Astrocyte (in vitro differentiated cells and primary cell): Measurements from ENCODE around the gene TAMALIN. TPM values are rescaled to one million over a fixed set of nuclear protein-coding genes. Genes with fewer than 3 reads are reported as not detected.

Experiments
- DNase-seq: peaks from one replicate; pipeline ENCODE4 v3.0.0-alpha.2; 2010; ENCODE audit warnings: low read depth
- FAIRE-seq: peaks from 2 replicates; lab custom pipeline; 2011; peaks lifted over from hg19 to GRCh38; lab: Jason Lieb, UNC
- H2AFZ ChIP-seq: 2 replicates; pipeline ENCODE4 v1.6.0; 2012; ENCODE audit warnings: low read depth, low read length, inconsistent platforms
- H3K27ac ChIP-seq: 2 replicates; pipeline ENCODE4 v1.5.1; 2011; ENCODE audit warnings: low read depth, low read length, inconsistent platforms
- H3K27me3 ChIP-seq: 2 replicates; pipeline ENCODE4 v1.6.0; 2011; ENCODE audit warnings: low read length, inconsistent platforms; ENCODE audit not compliant: insufficient read depth
- H3K36me3 ChIP-seq: 2 replicates; pipeline ENCODE4 v1.5.1; 2011; ENCODE audit warnings: low read length, inconsistent platforms; ENCODE audit not compliant: insufficient read depth
- H3K4me1 ChIP-seq: 2 replicates; pipeline ENCODE4 v1.5.1; 2011; ENCODE audit warnings: low read length, inconsistent platforms; ENCODE audit not compliant: insufficient read depth
- H3K4me2 ChIP-seq: 2 replicates; pipeline ENCODE4 v1.6.0; 2012; ENCODE audit warnings: low read length, inconsistent platforms
- H3K4me3 ChIP-seq: 2 replicates; pipeline ENCODE4 v1.5.1; 2011; ENCODE audit warnings: low read depth, mild to moderate bottlenecking, low read length, inconsistent platforms; ENCODE audit not compliant: insufficient read depth
- H3K79me2 ChIP-seq: 2 replicates; pipeline ENCODE4 v1.6.0; 2012; ENCODE audit warnings: mild to moderate bottlenecking, low read length, inconsistent platforms; ENCODE audit not compliant: insufficient read depth
- H3K9ac ChIP-seq: 2 replicates; pipeline ENCODE4 v1.6.0; 2012; ENCODE audit warnings: mild to moderate bottlenecking, low read length, inconsistent platforms
- H3K9me3 ChIP-seq: 2 replicates; pipeline ENCODE4 v1.5.1; 2012; ENCODE audit warnings: low read depth, mild to moderate bottlenecking, low read length, inconsistent platforms; ENCODE audit not compliant: insufficient read depth
- H4K20me1 ChIP-seq: 2 replicates; pipeline ENCODE4 v1.6.0; 2012; ENCODE audit warnings: low read length, inconsistent platforms; ENCODE audit not compliant: insufficient read depth
- H3K27ac Mint-ChIP-seq: one replicate; pipeline ENCODE4 v1.8.0; 2021; ENCODE audit warnings: mild to moderate bottlenecking, mixed read lengths; ENCODE audit not compliant: unreplicated experiment
- H3K27me3 Mint-ChIP-seq: one replicate; pipeline ENCODE4 v1.8.0; 2021; ENCODE audit warnings: low read depth, mixed read lengths; ENCODE audit not compliant: unreplicated experiment
- H3K36me3 Mint-ChIP-seq: one replicate; pipeline ENCODE4 v1.8.0; 2021; ENCODE audit warnings: low read depth, mixed read lengths; ENCODE audit not compliant: unreplicated experiment
- H3K4me1 Mint-ChIP-seq: one replicate; pipeline ENCODE4 v1.8.0; 2021; ENCODE audit warnings: low read depth, mixed read lengths; ENCODE audit not compliant: unreplicated experiment
- H3K4me3 Mint-ChIP-seq: one replicate; pipeline ENCODE4 v1.8.0; 2021; ENCODE audit warnings: mild to moderate bottlenecking, moderate library complexity, mixed read lengths; ENCODE audit not compliant: unreplicated experiment
- H3K9me3 Mint-ChIP-seq: one replicate; pipeline ENCODE4 v1.8.0; 2021; ENCODE audit warnings: mild to moderate bottlenecking, mixed read lengths; ENCODE audit not compliant: unreplicated experiment
- EZH2 ChIP-seq: IDR thresholded peaks from 2 replicates; pipeline ENCODE4 v1.6.1; 2012; ENCODE audit warnings: mild to moderate bottlenecking, low read length, inconsistent platforms; ENCODE audit not compliant: insufficient read depth
- total RNA-seq: library from RNA; stranded (reverse); gene quantifications from 2 replicates; pipeline ENCODE4 v1.2.1, GENCODE V29; 2021
- TF ChIP-seq, protein P1 (sequence below): IDR thresholded peaks from 2 replicates; pipeline ENCODE4 v1.5.1; 2011; ENCODE audit warnings: low read depth, mild to moderate bottlenecking, inconsistent platforms, low read length, moderate library complexity; ENCODE audit not compliant: insufficient read depth

Gene TAMALIN
- total RNA-seq, 1 donor from 2014 or later: 9.6 TPM

DNA sequence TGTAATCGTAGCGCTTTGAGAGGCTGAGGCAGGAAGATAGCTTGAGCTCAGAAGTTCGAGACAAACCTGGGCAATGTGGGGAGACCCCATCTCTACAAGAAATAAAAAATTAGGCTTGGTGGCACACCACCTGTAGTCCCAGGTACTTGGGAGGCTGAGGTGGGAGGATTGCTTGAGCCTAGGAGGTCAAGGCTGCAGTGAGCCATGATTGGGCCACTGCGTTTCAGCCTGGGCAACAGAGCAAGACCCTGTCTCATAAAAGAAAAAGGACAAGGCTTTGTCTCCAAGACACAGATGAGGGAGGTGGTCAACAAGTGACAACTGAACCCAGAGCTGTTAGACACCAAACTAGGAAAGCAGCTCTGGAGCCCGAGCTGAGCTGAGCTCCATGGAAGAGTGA lies 14.5 kb upstream of the TAMALIN start:
- Mint-ChIP-seq H3K27me3 (no peaks in the 10 kb centered on the region), H3K4me1 (peaks cover 11% of the 10 kb centered on the region), H3K4me3 (no peak overlapping the region), H3K9me3 (no peaks in the 10 kb centered on the region), H3K36me3 (peaks cover 9% of the 10 kb centered on the region), H3K27ac (no peak overlapping the region)
- Histone ChIP-seq H3K79me2 (no peaks in the 10 kb centered on the region), H2AFZ (no peak overlapping the region), H3K4me3 (no peak overlapping the region), H4K20me1 (no peaks in the 10 kb centered on the region), H3K36me3 (peaks cover 6% of the 10 kb centered on the region), H3K9ac (no peak overlapping the region), H3K27me3 (no peaks in the 10 kb centered on the region), H3K4me1 (no peaks in the 10 kb centered on the region), H3K9me3 (no peaks in the 10 kb centered on the region), H3K27ac (no peak overlapping the region), H3K4me2 (no peak overlapping the region)
- DNase-seq (no peak), FAIRE-seq (no peak)
- TF ChIP-seq, protein P1, sequence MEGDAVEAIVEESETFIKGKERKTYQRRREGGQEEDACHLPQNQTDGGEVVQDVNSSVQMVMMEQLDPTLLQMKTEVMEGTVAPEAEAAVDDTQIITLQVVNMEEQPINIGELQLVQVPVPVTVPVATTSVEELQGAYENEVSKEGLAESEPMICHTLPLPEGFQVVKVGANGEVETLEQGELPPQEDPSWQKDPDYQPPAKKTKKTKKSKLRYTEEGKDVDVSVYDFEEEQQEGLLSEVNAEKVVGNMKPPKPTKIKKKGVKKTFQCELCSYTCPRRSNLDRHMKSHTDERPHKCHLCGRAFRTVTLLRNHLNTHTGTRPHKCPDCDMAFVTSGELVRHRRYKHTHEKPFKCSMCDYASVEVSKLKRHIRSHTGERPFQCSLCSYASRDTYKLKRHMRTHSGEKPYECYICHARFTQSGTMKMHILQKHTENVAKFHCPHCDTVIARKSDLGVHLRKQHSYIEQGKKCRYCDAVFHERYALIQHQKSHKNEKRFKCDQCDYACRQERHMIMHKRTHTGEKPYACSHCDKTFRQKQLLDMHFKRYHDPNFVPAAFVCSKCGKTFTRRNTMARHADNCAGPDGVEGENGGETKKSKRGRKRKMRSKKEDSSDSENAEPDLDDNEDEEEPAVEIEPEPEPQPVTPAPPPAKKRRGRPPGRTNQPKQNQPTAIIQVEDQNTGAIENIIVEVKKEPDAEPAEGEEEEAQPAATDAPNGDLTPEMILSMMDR: no peak
- TF ChIP-seq EZH2: no peak

- Mint-ChIP-seq H3K4me1 (peaks cover 13% of the 10 kb centered on the region), H3K9me3 (no peaks in the 10 kb centered on the region), H3K27ac (peak overlapping the region; percentile 86), H3K36me3 (peaks cover 11% of the 10 kb centered on the region), H3K27me3 (no peaks in the 10 kb centered on the region), H3K4me3 (no peak overlapping the region)
- DNase-seq (no peak), FAIRE-seq (no peak)
- TF ChIP-seq EZH2: no peak
- TF ChIP-seq, protein P1: no peak
- Histone ChIP-seq H3K27me3 (no peaks in the 10 kb centered on the region), H3K9me3 (no peaks in the 10 kb centered on the region), H3K4me2 (no peak overlapping the region), H2AFZ (no peak overlapping the region), H3K9ac (no peak overlapping the region), H3K79me2 (no peaks in the 10 kb centered on the region), H3K4me1 (no peaks in the 10 kb centered on the region), H3K36me3 (peaks cover 9% of the 10 kb centered on the region), H3K27ac (no peak overlapping the region), H3K4me3 (no peak overlapping the region), H4K20me1 (no peaks in the 10 kb centered on the region)
Measured at GRCh38 chr12:51994539-51994820, 12.3 kb upstream of the TAMALIN start.

GRCh38 chr12:51994959-51995358 lies 11.8 kb upstream of the TAMALIN start:
- Histone ChIP-seq H3K9ac (no peak overlapping the region), H2AFZ (no peak overlapping the region), H3K4me2 (no peak overlapping the region), H3K27ac (no peak overlapping the region), H3K9me3 (no peaks in the 10 kb centered on the region), H3K4me1 (no peaks in the 10 kb centered on the region), H3K27me3 (no peaks in the 10 kb centered on the region), H3K79me2 (no peaks in the 10 kb centered on the region), H4K20me1 (no peaks in the 10 kb centered on the region), H3K36me3 (peaks cover 9% of the 10 kb centered on the region), H3K4me3 (no peak overlapping the region)
- TF ChIP-seq EZH2: no peak
- TF ChIP-seq, protein P1: no peak
- H3K4me3 Mint-ChIP-seq: no peak overlapping the region
- FAIRE-seq (no peak), DNase-seq (no peak)
- H3K27me3 Mint-ChIP-seq: no peaks in the 10 kb centered on the region
- peak overlapping the region; percentile 86 for H3K27ac Mint-ChIP-seq
- H3K4me1 Mint-ChIP-seq: peaks cover 16% of the 10 kb centered on the region
- H3K36me3 Mint-ChIP-seq: peaks cover 11% of the 10 kb centered on the region
- no peaks in the 10 kb centered on the region for H3K9me3 Mint-ChIP-seq
